DND-41 (cell line): ENCODE results near the gene NCAPG.

Experiments used
- CTCF ChIP-seq: IDR thresholded peaks from 2 replicates; pipeline ENCODE4 v1.5.1; 2012; ENCODE audit warnings: borderline replicate concordance, low read length, moderate library complexity, mild to moderate bottlenecking; ENCODE audit not compliant: poor library complexity, severe bottlenecking; ENCODE audit errors: extremely low read depth
- EZH2 ChIP-seq: IDR thresholded peaks from 3 replicates; pipeline ENCODE4 v1.6.1; 2012; ENCODE audit warnings: borderline replicate concordance, low read depth, mild to moderate bottlenecking, moderate library complexity, low read length, inconsistent platforms; ENCODE audit not compliant: severe bottlenecking

- TF ChIP-seq CTCF (no peak), EZH2 (no peak)
Observed at GRCh38 chr4:17854036-17854435, 43.3 kb downstream of the NCAPG start.
